ENCODE results near the gene ITPR1. TPM values are rescaled to one million over a fixed set of nuclear protein-coding genes. Genes with fewer than 3 reads are reported as not detected.

Gene ITPR1
- total RNA-seq, 1 experiment from 2014 or later: 8.7 TPM

DNA sequence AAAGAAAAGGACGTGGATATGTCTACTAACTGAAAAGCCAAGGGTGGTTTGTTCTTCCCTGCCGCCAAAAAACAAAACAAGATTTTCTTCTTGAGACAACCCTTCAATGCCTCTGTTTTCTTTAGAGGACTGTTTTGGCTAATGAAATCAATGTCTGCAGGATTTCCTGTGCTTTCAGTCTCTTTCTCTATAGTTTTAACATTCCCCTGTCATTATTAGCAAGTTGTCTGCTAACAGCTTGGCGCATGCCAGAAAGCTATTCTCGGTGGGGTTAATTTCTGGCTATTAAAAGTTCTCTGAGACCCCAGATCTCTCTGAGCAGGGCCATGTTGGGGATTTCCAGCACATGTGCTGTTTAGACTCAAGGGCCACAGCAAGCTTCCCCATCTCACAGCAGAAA is 56.7 kb downstream of the ITPR1 start:
- H3K27me3 ChIP-seq (ENCODE audit: control insufficient read depth, insufficient read depth, low read length): no peaks in the 10 kb centered on the region
- H3K9me3 ChIP-seq (ENCODE audit: control insufficient read depth, insufficient read depth, low read depth, low read length): no peaks in the 10 kb centered on the region
- intact Hi-C loops (cut with micrococcal nuclease; ENCODE audit: unreplicated experiment) (no loop called here), in situ Hi-C loops (cut with HindIII; ENCODE audit: low pct_unique_long_range_greater_than_20kb, low sequenced_read_pairs) (no loop called here)
- ATAC-seq: no peak
- BruUV-seq (replicated peaks): no TSS peak
- no peak overlapping the region for H3K27ac ChIP-seq (ENCODE audit: low read length)
- H3K36me3 ChIP-seq (ENCODE audit: control insufficient read depth, insufficient read depth, low read length): no peaks in the 10 kb centered on the region
- H3K4me1 ChIP-seq (ENCODE audit: control insufficient read depth, insufficient read depth, low read length): no peaks in the 10 kb centered on the region
- no peak overlapping the region for H3K4me3 ChIP-seq (ENCODE audit: low read depth in 2 of 2, low read length in 2 of 2)
- TF ChIP-seq POLR2AphosphoS5 (IDR thresholded peaks at IDR 0.05; ENCODE audit: low read depth, low read length) (no peak), CTCF (IDR thresholded peaks at IDR 0.05) (no peak), SIN3A (IDR thresholded peaks at IDR 0.05; ENCODE audit: borderline replicate concordance, insufficient read depth, low read depth, low read length) (no peak), REST (IDR thresholded peaks at IDR 0.05; ENCODE audit: insufficient read depth in 1 of 2, low read depth in 2 of 2, low read length in 1 of 2) (no peak), TCF7L2 (IDR thresholded peaks at IDR 0.05; ENCODE audit: low read depth, low read length) (no peak)
- DNase-seq (ENCODE audit: low read depth, low spot score): no peak
- ChIA-PET CTCF (no interaction called here), POLR2A (no interaction called here)

DNA sequence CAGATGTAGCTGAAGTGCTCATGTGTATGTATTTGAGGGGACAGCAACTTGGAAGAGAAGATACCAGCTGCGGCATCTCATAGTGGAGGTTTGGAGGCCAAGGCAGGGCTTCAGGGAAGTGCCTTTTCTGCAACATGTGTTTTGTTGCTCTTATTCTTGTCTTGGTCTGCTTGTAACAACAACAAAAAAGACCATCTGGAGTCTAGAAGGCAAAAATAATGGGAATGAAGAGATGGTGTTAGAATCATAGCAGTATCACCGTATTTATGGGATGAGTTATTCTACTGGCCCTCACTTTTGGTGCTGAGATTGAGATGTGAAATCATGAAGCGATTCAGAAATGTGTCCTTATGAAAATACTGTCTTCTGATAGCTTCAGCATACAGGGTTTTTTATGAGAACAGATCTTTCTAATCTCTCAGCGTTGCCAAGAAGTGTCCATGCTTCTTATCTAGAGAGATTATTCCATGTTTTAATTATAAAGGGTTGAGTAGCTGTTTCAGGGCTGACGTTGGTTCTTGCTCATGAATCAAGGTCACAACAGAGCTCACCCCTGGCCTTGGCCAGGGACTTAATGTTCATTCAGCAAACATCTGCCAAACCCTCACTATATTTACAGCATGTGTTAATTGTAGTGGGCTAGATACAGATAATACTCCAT is 58.0 kb downstream of the ITPR1 start:
- intact Hi-C loops (cut with micrococcal nuclease; ENCODE audit: unreplicated experiment): no loop called here
- H3K27me3 ChIP-seq (ENCODE audit: control insufficient read depth, insufficient read depth, low read length): no peaks in the 10 kb centered on the region
- no peak for DNase-seq (ENCODE audit: low read depth, low spot score)
- in situ Hi-C loops (cut with HindIII; ENCODE audit: low pct_unique_long_range_greater_than_20kb, low sequenced_read_pairs): no loop called here
- ChIA-PET CTCF (no interaction called here), POLR2A (no interaction called here)
- no peaks in the 10 kb centered on the region for H3K4me1 ChIP-seq (ENCODE audit: control insufficient read depth, insufficient read depth, low read length)
- H3K36me3 ChIP-seq (ENCODE audit: control insufficient read depth, insufficient read depth, low read length): no peaks in the 10 kb centered on the region
- H3K4me3 ChIP-seq (ENCODE audit: low read depth in 2 of 2, low read length in 2 of 2): no peak overlapping the region
- no peaks in the 10 kb centered on the region for H3K9me3 ChIP-seq (ENCODE audit: control insufficient read depth, insufficient read depth, low read depth, low read length)
- BruUV-seq (replicated peaks): no TSS peak
- H3K27ac ChIP-seq (ENCODE audit: low read length): no peak overlapping the region
- no peak for ATAC-seq
- TF ChIP-seq POLR2AphosphoS5 (IDR thresholded peaks at IDR 0.05; ENCODE audit: low read depth, low read length): no peak
- no peak for TF ChIP-seq SIN3A (IDR thresholded peaks at IDR 0.05; ENCODE audit: borderline replicate concordance, insufficient read depth, low read depth, low read length)
- TF ChIP-seq TCF7L2 (IDR thresholded peaks at IDR 0.05; ENCODE audit: low read depth, low read length): no peak
- TF ChIP-seq CTCF (IDR thresholded peaks at IDR 0.05): no peak
- no peak for TF ChIP-seq REST (IDR thresholded peaks at IDR 0.05; ENCODE audit: insufficient read depth in 1 of 2, low read depth in 2 of 2, low read length in 1 of 2)

Measured in Panc1 (cell line).